Stimulated activated CD4-positive, alpha-beta T cell treated with anti-CD3 and anti-CD28 coated beads, TNF-alpha, amount 100 ng/mL, for 24 hours (primary cell): Measurements from ENCODE around the gene PDLIM1.

Experiments
- DNase-seq, 3 experiments: peaks; one replicate each; pipeline ENCODE4 v3.0.0-alpha.2; 2020; ENCODE audit warnings: low read depth in 3 of 3

The PDLIM1 gene

GRCh38 chr10:95263864-95264226, 27.0 kb downstream of the PDLIM1 start:
- no peak for DNase-seq

DNA sequence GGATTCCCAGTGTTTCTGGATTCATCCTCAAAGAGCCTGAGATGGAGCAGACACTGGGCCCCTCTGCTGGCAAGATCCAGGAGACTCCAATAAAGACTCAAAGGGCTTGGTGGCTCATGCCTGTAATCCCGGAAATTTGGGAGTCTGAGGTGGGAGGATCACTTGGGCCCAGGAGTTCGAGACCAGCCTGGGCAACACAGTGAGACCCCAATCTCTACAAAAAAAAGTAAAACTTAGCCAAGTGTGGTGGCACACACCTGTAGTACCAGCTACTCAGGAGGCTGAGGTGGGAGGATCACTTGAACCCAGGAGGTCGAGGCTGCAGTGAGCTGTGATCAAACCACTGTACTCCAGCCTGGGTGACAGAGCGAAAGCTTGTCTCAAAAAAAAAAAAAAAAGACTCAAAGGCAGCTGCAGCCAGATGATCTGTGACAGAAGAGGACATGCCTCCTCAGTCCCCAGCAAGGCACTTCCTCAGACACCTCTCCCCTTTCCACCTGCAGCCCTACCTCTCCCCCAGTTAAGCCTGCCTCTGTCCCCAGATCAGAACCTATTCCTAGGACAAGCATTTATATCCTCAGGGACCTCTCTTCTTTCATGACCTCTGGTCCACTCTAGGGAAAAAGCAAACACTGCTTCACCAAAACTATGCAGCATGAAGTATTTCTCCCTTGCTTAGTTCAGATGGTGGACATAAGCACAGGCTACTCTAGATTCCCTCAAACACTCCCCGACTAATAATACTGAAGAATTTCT, 27.9 kb downstream of the PDLIM1 start:
- no peak for DNase-seq

DNA sequence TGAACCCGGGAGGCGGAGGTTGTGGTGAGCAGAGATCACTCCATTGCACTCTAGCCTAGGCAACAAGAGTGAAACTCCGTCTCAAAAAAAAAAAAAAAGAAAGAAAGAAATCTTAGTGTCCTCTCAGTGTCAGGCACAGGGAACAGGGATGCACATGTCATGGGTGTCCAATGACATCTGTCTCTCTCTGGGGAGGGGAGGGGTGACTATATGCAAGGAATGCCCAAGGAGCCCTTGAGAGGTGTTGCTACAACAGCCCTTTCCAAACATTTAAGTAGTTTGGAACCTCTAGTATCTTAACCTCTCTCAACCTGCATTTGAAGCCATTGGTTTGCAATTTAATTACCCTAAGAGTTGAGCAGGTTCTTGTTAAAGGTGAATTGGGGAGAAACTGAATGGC, 28.9 kb downstream of the PDLIM1 start:
- DNase-seq = no peak

GRCh38 chr10:95260909-95261552, 29.8 kb downstream of the PDLIM1 start:
- no peak for DNase-seq

DNA sequence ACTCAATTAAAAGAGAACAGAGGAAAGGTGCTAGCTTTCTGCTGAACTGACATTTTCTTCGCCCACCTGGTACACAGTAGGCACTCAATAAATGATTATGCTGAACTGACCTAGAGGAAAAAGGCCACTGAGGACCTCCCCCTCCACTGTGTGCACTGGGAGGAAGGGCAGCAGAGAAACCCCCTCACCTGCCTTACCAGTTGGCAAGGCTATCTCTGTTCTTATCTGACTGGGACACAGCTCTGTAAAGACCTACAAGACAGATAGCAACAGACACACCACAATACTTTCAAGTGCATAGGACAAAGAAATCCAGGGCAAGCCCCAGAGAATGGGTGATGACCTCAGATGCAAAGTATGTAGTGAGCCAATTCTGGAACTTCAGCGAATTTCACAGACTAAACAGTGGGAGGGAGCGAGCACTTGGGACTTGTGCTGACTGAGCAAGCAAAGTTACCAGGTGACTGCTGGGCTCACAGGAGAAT, 30.4 kb downstream of the PDLIM1 start:
- no peak for DNase-seq

DNA sequence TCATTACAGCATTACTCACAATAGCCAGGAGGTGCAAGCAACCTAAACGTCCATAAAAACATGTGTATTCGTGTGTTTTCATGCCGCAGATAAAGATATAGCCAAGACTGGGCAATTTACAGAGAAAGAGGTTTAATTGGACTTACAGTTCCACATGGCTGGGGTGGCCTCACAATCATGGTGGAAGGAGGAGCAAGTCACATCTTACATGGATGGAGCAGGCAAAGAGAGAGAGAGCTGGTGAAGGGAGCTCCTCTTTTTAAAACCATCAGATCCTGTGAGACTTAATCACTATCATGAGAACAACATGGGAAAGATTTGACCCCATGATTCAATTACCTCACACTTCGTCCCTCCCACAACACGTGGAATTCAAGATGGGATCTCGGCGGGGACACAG, 33.0 kb downstream of the PDLIM1 start:
- DNase-seq = no peak

DNA sequence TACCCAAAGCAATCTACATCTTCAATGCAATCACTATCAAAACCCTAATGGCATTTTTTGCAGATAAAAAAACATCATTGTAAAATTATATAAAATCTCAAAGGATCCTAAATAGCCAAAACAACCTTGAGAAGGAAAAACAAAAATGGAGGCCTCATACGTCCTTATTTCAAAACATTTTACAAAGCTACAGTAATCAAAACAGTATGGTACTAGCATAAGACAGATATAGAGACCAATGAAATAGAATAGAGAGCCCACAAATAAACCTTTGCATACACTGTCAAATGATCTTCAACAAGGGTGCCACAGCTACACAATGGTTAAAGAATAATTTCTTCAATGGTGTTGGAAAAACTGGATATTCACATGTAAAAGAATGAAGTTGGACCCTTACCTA, 34.5 kb downstream of the PDLIM1 start:
- no peak for DNase-seq

GRCh38 chr10:95254629-95255028, 36.2 kb downstream of the PDLIM1 start:
- no peak for DNase-seq

- DNase-seq = no peak
Measured at GRCh38 chr10:95253686-95254085, 37.1 kb downstream of the PDLIM1 start.

DNA sequence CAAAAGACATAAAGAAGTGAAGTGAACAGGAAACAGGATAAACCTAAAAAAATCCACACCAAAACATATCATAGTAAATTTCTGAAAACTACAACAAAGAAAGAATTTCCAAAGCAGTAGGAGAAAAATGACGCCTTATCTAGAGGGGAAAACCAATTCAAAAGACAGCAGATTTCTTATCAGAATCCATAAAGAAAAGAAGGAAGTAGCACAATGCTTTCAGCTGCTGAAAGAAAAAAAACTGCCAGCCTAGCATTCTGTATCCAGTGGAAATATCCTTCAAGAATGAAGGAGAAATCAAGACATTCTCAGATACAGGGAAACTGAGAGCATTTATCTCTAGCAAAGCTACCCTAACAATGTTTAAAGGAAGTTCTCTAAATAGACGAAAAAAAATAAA, 37.8 kb downstream of the PDLIM1 start:
- no peak for DNase-seq

GRCh38 chr10:95250856-95251255, 39.9 kb downstream of the PDLIM1 start:
- no peak for DNase-seq

- no peak for DNase-seq
Measured at GRCh38 chr10:95249467-95249866, 41.3 kb downstream of the PDLIM1 start.

GRCh38 chr10:95248989-95249388, 41.8 kb downstream of the PDLIM1 start:
- no peak for DNase-seq

DNA sequence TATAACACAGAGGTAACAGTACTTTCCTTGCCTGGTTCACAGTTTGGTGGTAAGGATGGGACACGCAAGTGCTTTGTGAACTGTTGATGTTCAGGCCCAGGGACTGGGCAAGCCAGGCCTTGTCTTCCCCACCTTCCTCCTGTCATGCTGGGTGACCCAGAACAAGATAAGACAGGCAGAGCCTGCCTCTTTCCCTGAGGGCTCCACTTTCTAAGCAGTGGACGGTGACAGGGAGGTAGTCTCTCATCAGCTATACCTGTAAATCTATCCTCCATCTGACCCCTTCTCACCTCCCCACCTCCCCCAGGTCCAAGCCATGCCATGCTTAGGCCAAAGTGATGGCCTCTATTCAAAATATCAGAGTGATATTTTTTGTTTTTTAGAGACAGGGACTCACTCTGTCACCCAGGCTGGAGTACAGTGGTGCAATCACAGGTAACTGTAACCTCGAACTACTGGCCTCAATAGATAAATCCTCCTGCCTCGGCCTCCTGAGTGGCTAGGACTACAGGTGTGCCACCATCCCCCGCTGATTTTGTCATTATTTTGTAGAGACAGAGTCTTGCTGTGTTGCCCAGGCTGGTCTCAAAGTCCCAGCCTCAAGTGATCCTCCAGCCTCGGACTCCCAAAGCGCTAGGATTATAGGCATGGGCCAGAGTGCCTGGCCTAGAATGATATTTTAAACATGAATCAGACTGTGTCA, 42.8 kb downstream of the PDLIM1 start:
- DNase-seq = no peak

DNA sequence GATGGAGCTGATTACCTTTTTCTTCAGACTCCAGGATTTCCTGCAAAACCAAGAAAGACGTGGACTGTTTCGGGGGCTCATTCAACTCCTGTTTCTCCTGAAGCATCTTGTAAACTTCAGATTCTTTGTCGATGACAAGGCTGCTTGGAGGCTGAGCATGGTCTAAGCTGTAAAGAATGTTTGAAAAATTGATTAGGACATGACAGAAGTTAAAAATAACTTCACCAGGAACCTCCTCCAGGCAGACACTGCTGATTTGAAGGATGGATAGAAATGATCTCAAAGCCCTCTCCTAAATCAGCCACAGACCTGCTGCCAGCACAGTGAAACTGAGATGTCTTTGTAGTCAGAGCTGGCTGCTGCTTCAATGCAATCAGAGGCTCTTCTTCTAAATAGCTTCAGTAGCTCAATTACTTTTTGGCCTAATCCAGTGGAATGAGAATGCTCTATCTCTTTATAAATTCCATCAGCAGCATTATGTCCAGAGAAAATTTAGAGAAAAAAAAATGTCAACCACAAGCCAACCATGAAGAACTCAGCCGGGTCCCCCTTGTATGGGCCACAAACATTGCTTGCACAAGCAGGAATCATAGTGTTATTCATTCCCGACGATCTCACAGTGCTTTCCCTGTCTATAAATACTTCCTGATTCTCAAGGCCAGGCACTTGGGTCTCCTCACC, 43.5 kb downstream of the PDLIM1 start:
- no peak for DNase-seq

DNA sequence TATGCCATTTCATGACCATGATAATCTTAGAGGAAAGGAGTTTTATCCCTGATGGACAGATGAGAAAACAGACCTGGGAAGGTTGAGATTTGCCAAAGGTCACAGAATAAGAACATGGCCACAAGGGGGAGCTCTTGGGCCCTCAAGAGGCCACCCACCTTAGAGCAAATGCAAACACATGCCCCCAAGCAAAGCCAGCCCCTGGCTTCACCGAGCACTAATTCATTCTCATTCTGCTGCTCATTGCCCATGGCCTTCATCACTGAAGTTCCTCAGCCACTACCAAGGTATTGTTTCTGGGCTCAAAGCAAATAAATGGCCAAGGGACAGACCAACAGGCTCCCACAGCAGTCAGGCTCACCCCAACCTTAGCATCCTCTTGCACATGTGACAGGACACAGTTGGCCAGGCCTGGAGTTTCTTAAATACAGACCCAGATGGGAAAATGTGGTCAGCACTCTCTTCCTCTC, 44.2 kb downstream of the PDLIM1 start:
- peak; percentile 27 to 44 (median 43) for DNase-seq

- DNase-seq = no peak
Measured at GRCh38 chr10:95245425-95246055, 45.3 kb downstream of the PDLIM1 start.

DNA sequence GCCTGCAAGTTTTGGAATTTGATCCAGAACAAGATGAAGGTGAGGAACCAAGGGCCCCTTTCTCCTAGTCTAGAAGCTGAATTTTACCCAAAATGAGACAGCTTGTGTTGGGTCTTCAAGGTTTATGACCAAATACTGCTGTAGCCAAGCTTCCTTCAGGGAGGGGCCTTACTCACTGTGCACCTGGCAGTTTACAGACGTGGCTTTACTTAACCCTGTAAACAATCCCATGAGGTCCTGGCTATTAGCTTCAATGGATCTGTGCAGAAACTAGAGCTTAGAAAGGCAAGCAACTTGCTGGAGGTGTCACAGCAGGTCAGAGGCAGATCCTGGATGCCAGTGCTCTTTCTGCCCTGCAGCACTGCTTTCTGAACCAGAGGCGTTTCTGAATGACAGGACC, 46.7 kb downstream of the PDLIM1 start:
- DNase-seq = no peak

DNA sequence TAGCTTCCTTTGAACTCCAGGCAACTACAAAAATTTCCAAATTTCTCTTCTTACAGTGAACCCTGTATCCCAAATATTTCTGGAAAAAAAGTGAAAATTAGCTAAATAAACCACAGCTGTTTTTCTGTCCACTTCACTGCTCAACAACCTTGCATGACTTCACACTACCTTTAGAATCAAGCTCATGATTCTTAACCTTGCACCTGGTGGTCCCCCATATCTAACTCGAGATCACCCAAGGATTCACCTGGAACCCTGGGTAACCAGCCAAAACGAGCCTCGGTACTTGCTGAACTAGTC, 47.5 kb downstream of the PDLIM1 start:
- DNase-seq = no peak

GRCh38 chr10:95242581-95243317, 48.1 kb downstream of the PDLIM1 start:
- DNase-seq = peak in 1 of 3 experiments; percentile 18

DNA sequence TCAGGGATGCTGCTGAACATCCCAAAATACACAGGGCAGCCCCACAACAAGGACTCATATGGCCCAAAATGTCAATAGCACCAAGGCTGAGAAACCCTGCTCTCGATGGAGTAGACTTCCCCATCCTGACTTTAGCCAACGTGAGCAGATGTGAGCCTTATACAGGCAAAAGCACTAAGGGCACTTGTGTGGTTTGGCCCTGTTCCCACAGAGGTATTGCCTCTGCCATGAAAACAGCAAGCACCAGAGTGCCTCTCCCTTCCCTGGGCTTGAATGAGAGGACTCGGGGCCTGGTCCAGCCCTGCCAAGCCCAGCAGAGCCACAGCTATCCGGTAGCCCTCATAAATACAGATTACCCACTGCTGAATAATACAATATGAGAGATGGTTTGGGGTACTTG, 49.3 kb downstream of the PDLIM1 start:
- no peak for DNase-seq
